MCF 10A (cell line): ENCODE measurements around the gene FNDC10. TPM values are rescaled to one million over a fixed set of nuclear protein-coding genes. Genes with fewer than 3 reads are reported as not detected.
"Not testable (repeated sequence)": the region's sequence is repeated elsewhere in the genome, so short reads cannot be mapped to it uniquely, and the experiment has no call there.

Source experiments
- Bru-seq: library from RNA; stranded (reverse); fragments of 400-500 nt; gene quantifications from one replicate; lab custom pipeline; 2021; lab: Mats Ljungman, UMichigan
- BruChase-seq, 2 experiments: library from RNA; stranded (reverse); fragments of 400-500 nt; gene quantifications; one replicate each; lab custom pipeline; 2021; lab: Mats Ljungman, UMichigan
- BruUV-seq: library from RNA; stranded (reverse); fragments of 400-500 nt; replicated peaks from 2 replicates; lab custom pipeline; 2021; lab: Mats Ljungman, UMichigan
- CTCF ChIA-PET: fragments of 300-600 bp; sonication (Branson Sonifier 250); formaldehyde crosslinking; extraction: SDS; loops from one replicate; lab custom pipeline; 2021; ENCODE audit warnings: antibody characterized with exemption, inconsistent platforms; lab: Yijun Ruan, JAX
- POLR2A ChIA-PET: fragments of 300-600, 350-650 bp; sonication (Branson Sonifier 250); formaldehyde crosslinking; extraction: SDS; loops from one replicate; lab custom pipeline; 2020; ENCODE audit warnings: antibody characterized with exemption, inconsistent platforms; lab: Yijun Ruan, JAX
- DNase-seq: peaks from one replicate; pipeline ENCODE4 v3.0.0-alpha.2; 2018; ENCODE audit not compliant: unreplicated experiment
- H3K27ac Mint-ChIP-seq: one replicate; pipeline ENCODE4 v1.8.0; 2022; ENCODE audit warnings: mild to moderate bottlenecking, low read depth, mixed read lengths; ENCODE audit not compliant: unreplicated experiment
- H3K27me3 Mint-ChIP-seq: one replicate; pipeline ENCODE4 v1.8.0; 2022; ENCODE audit warnings: mixed read lengths; ENCODE audit not compliant: insufficient read depth, unreplicated experiment
- H3K36me3 Mint-ChIP-seq: one replicate; pipeline ENCODE4 v1.8.0; 2022; ENCODE audit warnings: mild to moderate bottlenecking, moderate library complexity, mixed read lengths; ENCODE audit not compliant: insufficient read depth, unreplicated experiment
- H3K4me1 Mint-ChIP-seq: one replicate; pipeline ENCODE4 v1.8.0; 2022; ENCODE audit warnings: mixed read lengths; ENCODE audit not compliant: insufficient read depth, unreplicated experiment
- H3K4me3 Mint-ChIP-seq: one replicate; pipeline ENCODE4 v1.8.0; 2022; ENCODE audit warnings: mild to moderate bottlenecking, moderate library complexity, mixed read lengths; ENCODE audit not compliant: unreplicated experiment
- H3K9me3 Mint-ChIP-seq: one replicate; pipeline ENCODE4 v1.8.0; 2022; ENCODE audit warnings: mixed read lengths; ENCODE audit not compliant: unreplicated experiment
- intact Hi-C: fragments of 100-400 bp; cut with micrococcal nuclease; formaldehyde crosslinking; loops from 2 replicates; pipeline ENCODE4 v1.14.1; 2022
- long read RNA-seq: library from polyadenylated mRNA; stranded (forward); transcript quantifications from one replicate; pipeline ENCODE4 v2.0.0, GENCODE V29; 2022
- total RNA-seq: library from RNA; stranded (reverse); gene quantifications from 2 replicates; pipeline ENCODE4 v1.2.3, GENCODE V29; 2022
- TF ChIP-seq, protein P1 (sequence below): fragments of 200-600 bp; IDR thresholded peaks from one replicate; pipeline ENCODE4 v1.8.0; 2022; ENCODE audit warnings: antibody characterized with exemption, mild to moderate bottlenecking; ENCODE audit not compliant: unreplicated experiment

Gene FNDC10
- total RNA-seq = 4.3 and 5.1 TPM in 2 replicates
- percentile 30 among the genes with signal in this experiment for Bru-seq, nascent RNA
- BruChase-seq, experiment 1, labeled RNA remaining after a 6-hour chase = percentile 53 among the genes with signal in this experiment
- percentile 37 among the genes with signal in this experiment for BruChase-seq, experiment 2, labeled RNA remaining after a 2-hour chase
- long read RNA-seq, transcript FNDC10-201 (1 exons, 2,085 nt) = major isoform, 41 of 41 reads
- long read RNA-seq, partial matches to known transcripts = 0 of 41 reads
- long read RNA-seq, other reads (novel, unspliced or antisense) = 0 of 41 reads

DNA sequence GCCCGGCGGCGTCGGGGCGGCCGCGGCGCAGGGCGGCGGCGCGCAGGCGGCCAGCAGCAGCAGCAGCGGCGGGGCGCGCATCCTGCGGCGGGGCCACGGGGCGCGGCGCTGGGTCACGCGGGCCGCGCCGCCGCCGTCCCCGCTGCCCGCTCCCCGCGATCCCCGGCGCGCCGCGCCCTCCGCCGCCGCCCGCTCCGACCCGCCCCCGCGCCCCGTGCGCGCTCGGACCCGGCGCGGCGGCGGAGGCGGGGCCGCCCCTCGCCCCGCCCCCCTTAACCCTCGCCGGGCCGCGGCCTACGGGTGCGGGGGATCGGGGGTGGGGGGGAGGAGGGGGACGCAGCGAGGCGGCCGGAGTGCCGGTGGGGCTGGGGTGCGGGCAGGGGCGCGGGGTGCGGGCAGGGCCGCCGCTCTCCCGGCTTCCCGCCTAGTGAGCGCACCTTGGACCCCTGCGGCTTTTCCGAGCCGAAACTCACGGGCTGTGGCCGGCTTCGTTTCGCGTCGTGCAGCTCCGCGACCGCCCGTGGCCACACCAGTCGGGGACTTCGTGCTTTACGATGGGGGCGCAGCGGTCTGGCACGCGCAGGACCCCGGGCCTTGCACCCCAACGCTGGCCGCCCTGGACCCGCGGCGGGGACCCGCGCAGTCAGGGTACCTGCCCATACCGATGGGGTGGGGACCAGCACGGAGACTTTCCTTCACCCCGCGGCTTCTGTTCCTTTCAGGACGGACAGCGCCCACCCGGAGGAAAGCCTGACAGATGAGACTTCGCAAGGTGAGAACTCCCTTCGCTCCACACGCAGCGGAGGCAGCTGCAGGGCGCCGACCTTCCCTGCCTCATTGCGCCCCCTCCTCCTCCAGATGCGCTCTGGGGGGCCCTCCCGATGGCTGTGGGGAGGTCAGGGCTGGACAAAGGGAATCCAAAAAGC is at the start of gene FNDC10:
Gene FNDC10 (minus strand): TSS at position 201 of the 926 bp plus-strand sequence. CDS start 120 bp downstream, at position 81.
- H3K9me3 Mint-ChIP-seq = no peaks in the 10 kb centered on the region
- CTCF ChIA-PET = no interaction called here
- BruUV-seq = no TSS peak
- no peaks in the 10 kb centered on the region for H3K36me3 Mint-ChIP-seq
- peak within 1 kb of the TSS; percentile 63 for H3K4me3 Mint-ChIP-seq
- DNase-seq = no peak
- POLR2A ChIA-PET = no interaction called here
- H3K4me1 Mint-ChIP-seq = no peaks in the 10 kb centered on the region
- no peaks in the 10 kb centered on the region for H3K27me3 Mint-ChIP-seq
- H3K27ac Mint-ChIP-seq = no peak within 1 kb of the TSS
- TF ChIP-seq, protein P1, sequence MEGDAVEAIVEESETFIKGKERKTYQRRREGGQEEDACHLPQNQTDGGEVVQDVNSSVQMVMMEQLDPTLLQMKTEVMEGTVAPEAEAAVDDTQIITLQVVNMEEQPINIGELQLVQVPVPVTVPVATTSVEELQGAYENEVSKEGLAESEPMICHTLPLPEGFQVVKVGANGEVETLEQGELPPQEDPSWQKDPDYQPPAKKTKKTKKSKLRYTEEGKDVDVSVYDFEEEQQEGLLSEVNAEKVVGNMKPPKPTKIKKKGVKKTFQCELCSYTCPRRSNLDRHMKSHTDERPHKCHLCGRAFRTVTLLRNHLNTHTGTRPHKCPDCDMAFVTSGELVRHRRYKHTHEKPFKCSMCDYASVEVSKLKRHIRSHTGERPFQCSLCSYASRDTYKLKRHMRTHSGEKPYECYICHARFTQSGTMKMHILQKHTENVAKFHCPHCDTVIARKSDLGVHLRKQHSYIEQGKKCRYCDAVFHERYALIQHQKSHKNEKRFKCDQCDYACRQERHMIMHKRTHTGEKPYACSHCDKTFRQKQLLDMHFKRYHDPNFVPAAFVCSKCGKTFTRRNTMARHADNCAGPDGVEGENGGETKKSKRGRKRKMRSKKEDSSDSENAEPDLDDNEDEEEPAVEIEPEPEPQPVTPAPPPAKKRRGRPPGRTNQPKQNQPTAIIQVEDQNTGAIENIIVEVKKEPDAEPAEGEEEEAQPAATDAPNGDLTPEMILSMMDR = no peak
- intact Hi-C loops = no loop called here

DNA sequence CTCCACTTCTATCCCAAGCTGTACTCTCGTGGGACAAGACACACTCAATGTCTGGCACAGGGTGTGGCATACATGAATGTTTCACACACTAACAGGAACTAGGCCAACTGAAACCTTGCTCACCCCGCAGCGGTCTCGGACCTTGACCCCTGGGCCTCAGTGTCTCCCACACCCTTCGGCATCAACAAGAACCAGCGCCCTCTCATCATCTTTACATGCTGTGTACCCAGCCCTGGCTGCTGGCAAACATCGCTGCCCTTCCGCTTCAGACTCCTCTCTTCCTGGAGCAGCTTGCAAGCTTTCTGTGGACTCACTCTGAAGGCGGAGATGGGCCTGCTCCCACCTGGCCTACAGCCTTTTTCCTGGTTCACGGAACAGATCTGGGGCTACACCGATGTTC is 48.3 kb upstream of the FNDC10 start:
- H3K4me1 Mint-ChIP-seq, H3K9me3 Mint-ChIP-seq, CTCF ChIA-PET, H3K4me3 Mint-ChIP-seq, H3K27ac Mint-ChIP-seq, BruUV-seq, intact Hi-C loops, POLR2A ChIA-PET, H3K27me3 Mint-ChIP-seq, DNase-seq: not testable (repeated sequence)
- H3K36me3 Mint-ChIP-seq = peaks cover 72% of the 10 kb centered on the region

DNA sequence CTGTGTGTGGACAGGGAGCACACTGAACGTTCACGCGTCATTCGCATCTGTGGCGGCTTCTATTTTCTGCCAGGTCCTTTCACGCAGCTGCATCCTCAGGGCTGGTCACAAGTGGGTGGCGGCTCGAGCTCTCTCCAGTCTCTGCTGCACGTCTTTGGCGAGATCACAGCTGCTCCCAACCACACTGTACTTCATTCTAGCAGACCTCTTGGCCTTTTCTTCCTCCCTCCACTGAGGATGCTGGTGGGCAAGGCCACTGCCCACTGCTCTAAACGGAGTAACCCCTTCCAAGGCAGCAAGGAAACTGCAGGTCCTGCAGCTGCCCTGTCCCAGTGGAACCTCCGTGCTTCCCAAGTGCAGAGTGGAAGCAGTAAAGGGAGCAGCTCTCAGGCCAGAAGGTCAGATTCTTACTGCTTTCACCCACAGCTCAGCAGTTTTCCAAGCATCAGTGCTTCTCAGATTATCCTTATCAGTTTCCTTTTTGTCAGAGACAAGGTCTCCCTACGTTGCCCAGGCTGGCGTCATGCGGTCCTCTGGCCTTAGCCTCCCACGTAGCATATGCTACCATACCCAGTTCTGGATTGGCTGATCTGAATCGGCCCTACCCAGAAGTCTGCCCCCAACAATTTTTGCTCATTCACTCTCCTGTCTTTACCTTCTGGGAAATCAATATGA is 47.8 kb upstream of the FNDC10 start:
- H3K36me3 Mint-ChIP-seq = peaks cover 69% of the 10 kb centered on the region
- DNase-seq, BruUV-seq, H3K4me1 Mint-ChIP-seq, POLR2A ChIA-PET, H3K27ac Mint-ChIP-seq, H3K4me3 Mint-ChIP-seq, CTCF ChIA-PET, H3K9me3 Mint-ChIP-seq, intact Hi-C loops, H3K27me3 Mint-ChIP-seq: not testable (repeated sequence)

DNA sequence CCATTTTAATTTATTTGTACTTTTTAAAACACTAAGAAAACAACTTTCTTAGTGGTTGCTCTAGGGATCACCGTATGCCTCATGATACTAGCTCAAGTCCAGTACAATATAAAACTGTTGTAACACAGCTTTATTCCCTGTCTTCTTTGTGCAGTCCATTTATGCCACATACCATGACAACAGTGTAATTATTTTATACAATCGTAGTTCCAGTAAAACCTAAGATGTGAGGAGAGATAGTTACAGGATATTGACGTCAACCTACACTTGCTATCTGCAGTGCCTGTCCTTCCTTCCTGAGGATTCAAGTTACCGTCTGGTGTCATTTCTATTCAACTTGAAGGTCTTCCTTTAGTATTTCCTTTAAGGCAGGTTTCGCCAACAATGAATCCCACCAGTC is 46.4 kb upstream of the FNDC10 start:
- peaks cover 56% of the 10 kb centered on the region for H3K36me3 Mint-ChIP-seq
- H3K9me3 Mint-ChIP-seq, intact Hi-C loops, H3K27me3 Mint-ChIP-seq, H3K27ac Mint-ChIP-seq, POLR2A ChIA-PET, H3K4me3 Mint-ChIP-seq, DNase-seq, H3K4me1 Mint-ChIP-seq, BruUV-seq, CTCF ChIA-PET: not testable (repeated sequence)

DNA sequence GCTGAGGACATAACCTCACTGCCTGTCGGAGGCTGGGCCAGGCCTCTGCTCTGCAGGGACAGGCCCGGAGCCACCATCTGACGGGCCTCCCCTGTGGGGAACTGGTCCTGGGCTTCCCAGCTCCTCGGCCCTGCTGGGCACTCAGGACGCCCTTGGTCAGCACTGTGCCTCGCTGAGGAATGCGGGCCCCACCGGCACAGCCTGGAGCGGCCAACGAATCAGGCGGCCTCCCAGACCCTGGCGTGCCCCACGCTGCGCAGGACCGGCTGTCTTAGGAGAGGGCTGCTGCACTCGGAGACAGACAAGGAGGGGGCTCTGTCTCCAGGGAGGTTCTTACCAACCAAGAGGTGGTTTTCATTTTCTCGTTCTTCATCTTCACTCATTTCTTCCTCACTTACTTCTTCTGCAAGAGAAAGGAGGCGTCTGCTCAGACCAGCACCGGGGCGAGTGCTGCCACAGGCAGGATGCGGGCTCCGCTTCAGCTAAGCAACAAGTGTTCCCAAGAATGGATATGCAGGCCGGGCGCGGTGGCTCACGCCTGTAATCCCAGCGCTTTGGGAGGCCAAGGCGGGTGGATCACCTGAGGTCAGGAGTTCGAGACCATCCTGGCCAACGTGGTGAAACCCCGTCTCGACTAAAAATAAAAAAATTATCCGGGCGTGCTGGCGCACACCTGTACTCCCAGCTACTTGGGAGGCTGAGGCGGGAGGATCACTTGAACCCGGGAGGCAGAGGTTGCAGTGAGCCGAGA is 41.0 kb upstream of the FNDC10 start:
- H3K4me1 Mint-ChIP-seq, H3K36me3 Mint-ChIP-seq, H3K27ac Mint-ChIP-seq, H3K27me3 Mint-ChIP-seq, H3K4me3 Mint-ChIP-seq, H3K9me3 Mint-ChIP-seq, DNase-seq, intact Hi-C loops, BruUV-seq, POLR2A ChIA-PET: not testable (repeated sequence)
- CTCF ChIA-PET = interaction anchor here (0.6 kb wide), 1 partner anchor 39 kb away, joined by 3 read pairs; no protein-coding TSS in a partner anchor

DNA sequence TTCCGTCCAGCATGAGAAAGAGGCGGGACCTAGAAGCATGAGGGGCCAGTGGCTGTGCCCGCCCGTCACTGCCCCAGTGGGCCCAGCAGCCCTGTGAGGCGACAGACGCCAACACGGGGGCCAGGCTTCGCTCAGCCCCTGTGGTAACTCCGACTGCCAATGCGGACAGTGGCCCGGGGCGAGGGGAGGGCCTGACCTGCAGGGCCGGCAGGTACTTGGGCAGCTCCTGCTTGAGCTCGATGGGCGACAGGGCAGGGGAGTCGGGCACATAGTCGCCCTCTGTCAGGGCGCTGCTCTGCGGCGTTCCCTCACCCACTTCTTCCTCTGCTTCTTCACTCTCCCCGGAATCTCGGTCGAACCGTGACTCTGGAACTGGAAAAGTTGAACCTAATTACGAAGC is 40.1 kb upstream of the FNDC10 start:
- BruUV-seq, CTCF ChIA-PET, POLR2A ChIA-PET, H3K27me3 Mint-ChIP-seq, H3K4me1 Mint-ChIP-seq, DNase-seq, H3K36me3 Mint-ChIP-seq, H3K4me3 Mint-ChIP-seq, H3K9me3 Mint-ChIP-seq, intact Hi-C loops, H3K27ac Mint-ChIP-seq: not testable (repeated sequence)

DNA sequence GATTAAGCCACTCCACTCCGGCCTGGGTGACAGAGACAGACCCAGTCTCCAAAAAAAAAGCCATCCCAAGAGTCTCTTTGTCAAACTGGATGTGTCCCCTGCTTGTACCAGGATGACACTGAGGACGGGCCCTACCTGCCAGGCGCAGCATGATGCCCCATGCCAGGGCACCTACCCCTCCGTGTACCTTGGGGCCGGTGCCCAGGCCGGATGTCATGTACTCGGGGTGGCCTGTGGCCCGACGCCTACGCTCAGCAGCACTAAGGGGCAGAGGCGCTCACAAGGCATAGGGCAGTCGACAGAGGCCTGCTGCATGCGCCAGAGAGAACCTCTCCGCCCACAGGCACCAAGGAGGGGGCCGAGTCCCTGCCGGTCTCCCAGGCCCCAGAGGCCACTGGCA is 39.4 kb upstream of the FNDC10 start:
- H3K27ac Mint-ChIP-seq, DNase-seq, H3K36me3 Mint-ChIP-seq, H3K4me1 Mint-ChIP-seq, intact Hi-C loops, POLR2A ChIA-PET, CTCF ChIA-PET, H3K9me3 Mint-ChIP-seq, H3K27me3 Mint-ChIP-seq, H3K4me3 Mint-ChIP-seq, BruUV-seq: not testable (repeated sequence)
